ENCODE measurements around the gene P2RY2.

DNA sequence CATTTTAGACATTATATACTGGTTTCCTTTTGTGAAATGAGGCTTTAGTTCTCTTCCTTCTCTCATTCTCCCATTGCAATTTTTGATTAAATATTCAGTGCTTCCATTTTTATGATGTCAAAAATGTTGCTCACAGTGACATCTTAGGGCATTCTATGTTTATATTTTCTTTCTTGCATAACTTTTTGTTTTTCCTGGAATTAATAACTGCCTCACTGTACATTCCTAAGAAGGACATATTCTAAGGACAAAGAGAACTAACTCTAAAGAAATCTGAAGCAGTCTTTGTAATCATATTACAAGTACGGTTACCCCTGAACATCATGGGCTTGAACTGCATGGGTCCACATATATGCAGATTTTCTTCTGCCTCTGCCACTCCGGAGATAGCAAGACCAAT is 28.2 kb downstream of the P2RY2 start:
- TF ChIP-seq SPI1 (IDR thresholded peaks at IDR 0.05; ENCODE audit: borderline replicate concordance, low read depth), result no peak
- TF ChIP-seq, protein P1, sequence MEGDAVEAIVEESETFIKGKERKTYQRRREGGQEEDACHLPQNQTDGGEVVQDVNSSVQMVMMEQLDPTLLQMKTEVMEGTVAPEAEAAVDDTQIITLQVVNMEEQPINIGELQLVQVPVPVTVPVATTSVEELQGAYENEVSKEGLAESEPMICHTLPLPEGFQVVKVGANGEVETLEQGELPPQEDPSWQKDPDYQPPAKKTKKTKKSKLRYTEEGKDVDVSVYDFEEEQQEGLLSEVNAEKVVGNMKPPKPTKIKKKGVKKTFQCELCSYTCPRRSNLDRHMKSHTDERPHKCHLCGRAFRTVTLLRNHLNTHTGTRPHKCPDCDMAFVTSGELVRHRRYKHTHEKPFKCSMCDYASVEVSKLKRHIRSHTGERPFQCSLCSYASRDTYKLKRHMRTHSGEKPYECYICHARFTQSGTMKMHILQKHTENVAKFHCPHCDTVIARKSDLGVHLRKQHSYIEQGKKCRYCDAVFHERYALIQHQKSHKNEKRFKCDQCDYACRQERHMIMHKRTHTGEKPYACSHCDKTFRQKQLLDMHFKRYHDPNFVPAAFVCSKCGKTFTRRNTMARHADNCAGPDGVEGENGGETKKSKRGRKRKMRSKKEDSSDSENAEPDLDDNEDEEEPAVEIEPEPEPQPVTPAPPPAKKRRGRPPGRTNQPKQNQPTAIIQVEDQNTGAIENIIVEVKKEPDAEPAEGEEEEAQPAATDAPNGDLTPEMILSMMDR (IDR thresholded peaks at IDR 0.05; ENCODE audit: insufficient read depth, low read length), result no peak
